Measurements from ENCODE around the gene ALPP. TPM values are rescaled to one million over a fixed set of nuclear protein-coding genes. Genes with fewer than 3 reads are reported as not detected.

ALPP gene
- total and polyA plus RNA-seq, 2 of the 13 experiments (the other 11 are each of a cell fraction or from before 2014, with no cell fraction given) = not detected

DNA sequence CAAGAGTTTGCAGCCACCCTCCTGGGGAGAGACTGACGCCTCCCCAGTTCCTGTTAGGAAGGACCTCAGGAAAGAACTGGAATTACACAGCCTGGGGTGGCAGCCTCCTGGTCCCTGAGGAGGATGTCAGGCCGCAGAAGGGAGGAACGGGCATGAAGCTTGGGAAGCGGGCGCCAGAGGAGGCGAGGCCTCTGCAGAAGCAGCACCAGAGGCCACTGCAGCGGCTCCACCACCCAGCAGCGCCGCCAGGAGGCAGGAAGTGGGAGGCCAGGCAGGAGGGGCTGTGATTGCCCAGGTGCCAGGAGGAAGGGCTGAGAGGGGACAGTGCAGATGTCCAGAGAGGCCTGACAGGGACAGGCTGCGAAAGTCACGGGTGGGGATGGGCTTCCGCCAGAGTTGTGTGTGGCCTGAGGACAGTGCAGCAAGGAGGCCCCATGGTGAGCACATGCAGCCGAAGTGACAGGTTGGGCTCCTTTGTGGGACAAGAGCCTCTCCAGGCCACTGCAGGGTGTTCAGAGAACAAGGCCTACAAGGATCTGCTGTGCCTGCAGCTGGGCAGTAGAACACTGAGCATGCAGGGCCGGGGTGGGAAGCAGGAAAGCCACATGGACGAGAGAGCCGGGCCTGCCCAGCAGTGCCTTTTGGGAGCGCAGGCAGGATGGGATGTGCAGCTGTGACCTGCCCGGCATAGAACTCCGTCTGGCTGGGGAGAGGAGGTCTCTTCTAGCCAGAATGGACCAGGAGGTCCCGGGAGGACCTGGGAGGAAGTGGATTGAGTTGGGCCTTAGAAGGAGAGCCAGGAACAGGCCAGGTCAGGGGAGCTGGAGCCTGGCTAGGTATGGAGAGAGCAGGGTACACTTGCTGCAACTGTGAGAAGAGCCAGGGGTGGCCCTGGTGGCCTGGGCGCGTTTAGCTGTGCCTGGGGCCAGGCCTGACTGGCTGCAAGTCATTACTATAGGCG, 39.1 kb upstream of the ALPP start (continued):
- TF ChIP-seq ZNF572 (CRISPR knock-in tag; IDR thresholded peaks at IDR 0.05) (no peak), HOXA5 (CRISPR knock-in tag; IDR thresholded peaks at IDR 0.05) (no peak), SP5 (CRISPR knock-in tag; IDR thresholded peaks at IDR 0.05; ENCODE audit: borderline replicate concordance, low read depth) (no peak), ZNF556 (CRISPR knock-in tag; IDR thresholded peaks at IDR 0.05; ENCODE audit: borderline replicate concordance) (no peak), ZNF570 (CRISPR knock-in tag; IDR thresholded peaks at IDR 0.05; ENCODE audit: borderline replicate concordance) (no peak), ISX (CRISPR knock-in tag; conservative IDR thresholded peaks at IDR 0.05) (no peak), SMAD9 (CRISPR knock-in tag; IDR thresholded peaks at IDR 0.05) (no peak), ZNF547 (CRISPR knock-in tag; IDR thresholded peaks at IDR 0.05) (no peak), AGO2 (optimal IDR thresholded peaks at IDR 0.05; ENCODE audit: low read depth, low read length) (peak; percentile 79), ZNF557 (CRISPR knock-in tag; IDR thresholded peaks at IDR 0.05) (no peak)
- TF ChIP-seq, protein P1, sequence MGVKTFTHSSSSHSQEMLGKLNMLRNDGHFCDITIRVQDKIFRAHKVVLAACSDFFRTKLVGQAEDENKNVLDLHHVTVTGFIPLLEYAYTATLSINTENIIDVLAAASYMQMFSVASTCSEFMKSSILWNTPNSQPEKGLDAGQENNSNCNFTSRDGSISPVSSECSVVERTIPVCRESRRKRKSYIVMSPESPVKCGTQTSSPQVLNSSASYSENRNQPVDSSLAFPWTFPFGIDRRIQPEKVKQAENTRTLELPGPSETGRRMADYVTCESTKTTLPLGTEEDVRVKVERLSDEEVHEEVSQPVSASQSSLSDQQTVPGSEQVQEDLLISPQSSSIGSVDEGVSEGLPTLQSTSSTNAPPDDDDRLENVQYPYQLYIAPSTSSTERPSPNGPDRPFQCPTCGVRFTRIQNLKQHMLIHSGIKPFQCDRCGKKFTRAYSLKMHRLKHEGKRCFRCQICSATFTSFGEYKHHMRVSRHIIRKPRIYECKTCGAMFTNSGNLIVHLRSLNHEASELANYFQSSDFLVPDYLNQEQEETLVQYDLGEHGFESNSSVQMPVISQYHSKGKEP (CRISPR knock-in tag; IDR thresholded peaks at IDR 0.05) = no peak
- TF ChIP-seq, protein P2, sequence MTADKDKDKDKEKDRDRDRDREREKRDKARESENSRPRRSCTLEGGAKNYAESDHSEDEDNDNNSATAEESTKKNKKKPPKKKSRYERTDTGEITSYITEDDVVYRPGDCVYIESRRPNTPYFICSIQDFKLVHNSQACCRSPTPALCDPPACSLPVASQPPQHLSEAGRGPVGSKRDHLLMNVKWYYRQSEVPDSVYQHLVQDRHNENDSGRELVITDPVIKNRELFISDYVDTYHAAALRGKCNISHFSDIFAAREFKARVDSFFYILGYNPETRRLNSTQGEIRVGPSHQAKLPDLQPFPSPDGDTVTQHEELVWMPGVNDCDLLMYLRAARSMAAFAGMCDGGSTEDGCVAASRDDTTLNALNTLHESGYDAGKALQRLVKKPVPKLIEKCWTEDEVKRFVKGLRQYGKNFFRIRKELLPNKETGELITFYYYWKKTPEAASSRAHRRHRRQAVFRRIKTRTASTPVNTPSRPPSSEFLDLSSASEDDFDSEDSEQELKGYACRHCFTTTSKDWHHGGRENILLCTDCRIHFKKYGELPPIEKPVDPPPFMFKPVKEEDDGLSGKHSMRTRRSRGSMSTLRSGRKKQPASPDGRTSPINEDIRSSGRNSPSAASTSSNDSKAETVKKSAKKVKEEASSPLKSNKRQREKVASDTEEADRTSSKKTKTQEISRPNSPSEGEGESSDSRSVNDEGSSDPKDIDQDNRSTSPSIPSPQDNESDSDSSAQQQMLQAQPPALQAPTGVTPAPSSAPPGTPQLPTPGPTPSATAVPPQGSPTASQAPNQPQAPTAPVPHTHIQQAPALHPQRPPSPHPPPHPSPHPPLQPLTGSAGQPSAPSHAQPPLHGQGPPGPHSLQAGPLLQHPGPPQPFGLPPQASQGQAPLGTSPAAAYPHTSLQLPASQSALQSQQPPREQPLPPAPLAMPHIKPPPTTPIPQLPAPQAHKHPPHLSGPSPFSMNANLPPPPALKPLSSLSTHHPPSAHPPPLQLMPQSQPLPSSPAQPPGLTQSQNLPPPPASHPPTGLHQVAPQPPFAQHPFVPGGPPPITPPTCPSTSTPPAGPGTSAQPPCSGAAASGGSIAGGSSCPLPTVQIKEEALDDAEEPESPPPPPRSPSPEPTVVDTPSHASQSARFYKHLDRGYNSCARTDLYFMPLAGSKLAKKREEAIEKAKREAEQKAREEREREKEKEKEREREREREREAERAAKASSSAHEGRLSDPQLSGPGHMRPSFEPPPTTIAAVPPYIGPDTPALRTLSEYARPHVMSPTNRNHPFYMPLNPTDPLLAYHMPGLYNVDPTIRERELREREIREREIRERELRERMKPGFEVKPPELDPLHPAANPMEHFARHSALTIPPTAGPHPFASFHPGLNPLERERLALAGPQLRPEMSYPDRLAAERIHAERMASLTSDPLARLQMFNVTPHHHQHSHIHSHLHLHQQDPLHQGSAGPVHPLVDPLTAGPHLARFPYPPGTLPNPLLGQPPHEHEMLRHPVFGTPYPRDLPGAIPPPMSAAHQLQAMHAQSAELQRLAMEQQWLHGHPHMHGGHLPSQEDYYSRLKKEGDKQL (CRISPR knock-in tag; IDR thresholded peaks at IDR 0.05; ENCODE audit: low read depth) = no peak
- TF ChIP-seq, protein P3, sequence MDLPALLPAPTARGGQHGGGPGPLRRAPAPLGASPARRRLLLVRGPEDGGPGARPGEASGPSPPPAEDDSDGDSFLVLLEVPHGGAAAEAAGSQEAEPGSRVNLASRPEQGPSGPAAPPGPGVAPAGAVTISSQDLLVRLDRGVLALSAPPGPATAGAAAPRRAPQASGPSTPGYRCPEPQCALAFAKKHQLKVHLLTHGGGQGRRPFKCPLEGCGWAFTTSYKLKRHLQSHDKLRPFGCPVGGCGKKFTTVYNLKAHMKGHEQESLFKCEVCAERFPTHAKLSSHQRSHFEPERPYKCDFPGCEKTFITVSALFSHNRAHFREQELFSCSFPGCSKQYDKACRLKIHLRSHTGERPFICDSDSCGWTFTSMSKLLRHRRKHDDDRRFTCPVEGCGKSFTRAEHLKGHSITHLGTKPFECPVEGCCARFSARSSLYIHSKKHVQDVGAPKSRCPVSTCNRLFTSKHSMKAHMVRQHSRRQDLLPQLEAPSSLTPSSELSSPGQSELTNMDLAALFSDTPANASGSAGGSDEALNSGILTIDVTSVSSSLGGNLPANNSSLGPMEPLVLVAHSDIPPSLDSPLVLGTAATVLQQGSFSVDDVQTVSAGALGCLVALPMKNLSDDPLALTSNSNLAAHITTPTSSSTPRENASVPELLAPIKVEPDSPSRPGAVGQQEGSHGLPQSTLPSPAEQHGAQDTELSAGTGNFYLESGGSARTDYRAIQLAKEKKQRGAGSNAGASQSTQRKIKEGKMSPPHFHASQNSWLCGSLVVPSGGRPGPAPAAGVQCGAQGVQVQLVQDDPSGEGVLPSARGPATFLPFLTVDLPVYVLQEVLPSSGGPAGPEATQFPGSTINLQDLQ (CRISPR knock-in tag; IDR thresholded peaks at IDR 0.05) = no peak
